K562 (cell line): Measurements from ENCODE around the gene FAM151A. TPM values are rescaled to one million over a fixed set of nuclear protein-coding genes. Genes with fewer than 3 reads are reported as not detected.
A peak's percentile ranks its signal among the peaks of the same experiment; 100 is the strongest.

ENCODE experiments used
- ATAC-seq: fragments of 200-7000 bp; cut with Tn5 transposase; 3 replicates; pipeline ENCODE4 v1.9.1; 2020; ENCODE audit warnings: moderate library complexity
- BruUV-seq: library from RNA; stranded (reverse); fragments of 400-500 nt; replicated peaks from 2 replicates; lab custom pipeline; 2021; lab: Mats Ljungman, UMichigan
- CTCF ChIA-PET: fragments of 300-600 bp; formaldehyde crosslinking; extraction: SDS; loops from one replicate; lab custom pipeline; 2021; ENCODE audit warnings: low intra/inter-chr PET ratio; lab: Yijun Ruan, JAX
- POLR2A ChIA-PET: fragments of 300-600, 350-650 bp; sonication (Branson Sonifier 250); formaldehyde crosslinking; extraction: SDS; loops from one replicate; lab custom pipeline; 2021; ENCODE audit warnings: antibody characterized with exemption, inconsistent platforms; lab: Yijun Ruan, JAX
- DNase-seq, 4 experiments: peaks; one replicate each; pipeline versions ENCODE4 v3.0.0 to v3.0.0-alpha.2; 2011 to 2018; ENCODE audit warnings: low spot score in 3 of 4, mixed read lengths in 3 of 4; ENCODE audit errors: extremely low read depth in 1 of 4
- FAIRE-seq: peaks from 2 replicates; lab custom pipeline; 2011; peaks lifted over from hg19 to GRCh38; lab: Jason Lieb, UNC
- H2AFZ ChIP-seq: 2 replicates; pipeline ENCODE4 v1.6.0; 2011; ENCODE audit warnings: low read depth, low read length, control low read depth, inconsistent platforms
- H3K27ac ChIP-seq: fragments of 200-600 bp; 3 replicates; pipeline ENCODE4 v1.8.0; 2011; ENCODE audit warnings: low read depth, mild to moderate bottlenecking, control low read depth, inconsistent platforms, low read length, moderate library complexity, mixed read lengths; ENCODE audit errors: extremely low read depth
- H3K27me3 ChIP-seq, 2 experiments: fragments of 300-600 bp in 1 of 2; 2 replicates in 1 of 2; 3 replicates in 1 of 2; pipeline versions ENCODE4 v1.6.0 to v1.8.0; 2011; ENCODE audit warnings: inconsistent platforms in 2 of 2, low read length in 2 of 2, mild to moderate bottlenecking in 1 of 2, mixed read lengths in 1 of 2, moderate library complexity in 1 of 2; ENCODE audit not compliant: control insufficient read depth in 2 of 2, insufficient read depth in 2 of 2
- H3K36me3 ChIP-seq: fragments of 300-600 bp; 3 replicates; pipeline ENCODE4 v1.8.0; 2011; ENCODE audit warnings: mild to moderate bottlenecking, low read length, inconsistent platforms; ENCODE audit not compliant: control insufficient read depth, insufficient read depth
- H3K4me1 ChIP-seq, 2 experiments: fragments of 200-600 bp in 1 of 2; replicated peaks in 1 of 2; 2 replicates in 1 of 2; 3 replicates in 1 of 2; pipeline versions ENCODE4 v1.5.1 to v1.8.0; 2011; ENCODE audit warnings: inconsistent platforms in 2 of 2, low read length in 2 of 2, mild to moderate bottlenecking in 1 of 2, mixed read lengths in 1 of 2, moderate library complexity in 1 of 2; ENCODE audit not compliant: control insufficient read depth in 2 of 2, insufficient read depth in 2 of 2
- H3K4me2 ChIP-seq: 2 replicates; pipeline ENCODE4 v1.6.1; 2011; ENCODE audit warnings: low read length, control low read depth, inconsistent platforms, mixed read lengths; ENCODE audit not compliant: insufficient read depth
- H3K4me3 ChIP-seq: fragments of 200-600 bp; sonication (generic), shearing (Covaris generic); 2 replicates; pipeline ENCODE4 v1.5.1; 2016; ENCODE audit warnings: control low read depth, inconsistent platforms
- H3K79me2 ChIP-seq: fragments of 200-600 bp; 3 replicates; pipeline ENCODE4 v1.8.0; 2011; ENCODE audit warnings: low read length, inconsistent platforms; ENCODE audit not compliant: control insufficient read depth, insufficient read depth
- H3K9ac ChIP-seq, 2 experiments: 2 replicates each; pipeline versions ENCODE4 v1.6.0 to v1.6.1; 2011; ENCODE audit warnings: low read depth in 2 of 2, low read length in 2 of 2, control low read depth in 1 of 2, inconsistent platforms in 1 of 2, mild to moderate bottlenecking in 1 of 2, mixed read lengths in 1 of 2; ENCODE audit not compliant: insufficient read depth in 1 of 2
- H3K9me1 ChIP-seq: one replicate; pipeline ENCODE4 v1.6.0; 2011; ENCODE audit warnings: inconsistent platforms, mild to moderate bottlenecking, low read length, moderate library complexity; ENCODE audit not compliant: control insufficient read depth, insufficient read depth
- H3K9me3 ChIP-seq: replicated peaks from 2 replicates; pipeline ENCODE4 v1.5.1; 2011; ENCODE audit warnings: low read depth, low read length, inconsistent platforms; ENCODE audit not compliant: control insufficient read depth, insufficient read depth
- H4K20me1 ChIP-seq: replicated peaks from 2 replicates; pipeline ENCODE4 v1.6.1; 2011; ENCODE audit warnings: low read length, inconsistent platforms, mixed read lengths; ENCODE audit not compliant: control insufficient read depth, insufficient read depth
- ARHGAP35 ChIP-seq: fragments of 450-650 bp; IDR thresholded peaks from 2 replicates; pipeline ENCODE4 v1.6.1; 2018; ENCODE audit not compliant: partially characterized antibody
- BHLHE40 ChIP-seq: IDR thresholded peaks from 2 replicates; pipeline ENCODE4 v1.6.1; 2011; ENCODE audit warnings: low read length, improper control_type of control experiment
- ELF1 ChIP-seq: fragments of 200-800 bp; sonication (Bioruptor generic); IDR thresholded peaks from 2 replicates; pipeline ENCODE4 v1.6.1; 2016; ENCODE audit warnings: missing genetic modification characterization, missing compliant biosample characterization
- GTF2A2 ChIP-seq: IDR thresholded peaks from 2 replicates; pipeline ENCODE4 v1.6.1; 2016; ENCODE audit warnings: mild to moderate bottlenecking, missing genetic modification characterization, missing compliant biosample characterization
- ILK ChIP-seq: fragments of 450-650 bp; IDR thresholded peaks from 2 replicates; pipeline ENCODE4 v1.6.1; 2016; ENCODE audit warnings: missing genetic modification characterization, low read depth, mild to moderate bottlenecking, missing compliant biosample characterization, moderate library complexity, borderline replicate concordance
- MBD1 ChIP-seq: fragments of 250-450 bp; sonication (Bioruptor Pico); IDR thresholded peaks from 2 replicates; pipeline ENCODE4 v1.8.0; 2022; ENCODE audit warnings: inconsistent platforms
- OTX1 ChIP-seq: fragments of 450-650 bp; formaldehyde crosslinking; IDR thresholded peaks from 2 replicates; pipeline ENCODE4 v1.4.0; 2022; ENCODE audit warnings: mild to moderate bottlenecking
- PTRF ChIP-seq: fragments of 450-650 bp; IDR thresholded peaks from 2 replicates; pipeline ENCODE4 v1.6.1; 2016; ENCODE audit warnings: mild to moderate bottlenecking, missing genetic modification characterization, missing compliant biosample characterization
- SMAD1 ChIP-seq: fragments of 150-350 bp; IDR thresholded peaks from 2 replicates; pipeline ENCODE4 v1.6.1; 2014; ENCODE audit warnings: low read length, low read depth; ENCODE audit not compliant: partially characterized antibody
- SNRNP70 ChIP-seq: fragments of 200-400 bp; formaldehyde crosslinking; optimal IDR thresholded peaks from 2 replicates; pipeline ENCODE3; 2017; ENCODE audit warnings: low read depth, low read length
- SUPT5H ChIP-seq: fragments of 450-650 bp; IDR thresholded peaks from 2 replicates; pipeline ENCODE4 v1.6.1; 2016
- THRAP3 ChIP-seq: fragments of 450-650 bp; IDR thresholded peaks from 2 replicates; pipeline ENCODE4 v1.6.1; 2016; ENCODE audit warnings: mild to moderate bottlenecking, inconsistent platforms, borderline replicate concordance
- ZMIZ1 ChIP-seq, 2 experiments: fragments of 150-350 bp in 1 of 2; IDR thresholded peaks; 2 replicates each; pipeline ENCODE4 v1.6.1; 2012 to 2016; ENCODE audit warnings: low read depth in 2 of 2, low read length in 2 of 2, mild to moderate bottlenecking in 1 of 2, moderate library complexity in 1 of 2
- ZNF165 ChIP-seq: fragments of 250-450 bp; sonication (Bioruptor Pico); IDR thresholded peaks from 2 replicates; pipeline ENCODE4 v1.4.0; 2020; ENCODE audit warnings: borderline replicate concordance
- ZNF232 ChIP-seq: sonication (generic); formaldehyde crosslinking; IDR thresholded peaks from 2 replicates; pipeline ENCODE4 v1.8.0; 2022; ENCODE audit warnings: mild to moderate bottlenecking, missing genetic modification reagents
- ZNF589 ChIP-seq: fragments of 200-800 bp; sonication (Bioruptor generic); IDR thresholded peaks from 2 replicates; pipeline ENCODE4 v1.6.1; 2016; ENCODE audit warnings: low read depth, missing genetic modification characterization, missing compliant biosample characterization
- WGBS: fragments of 100-300 bp; shearing (Covaris generic); methylation state at CpG from one replicate; pipeline ENCODE4 v1.1.6; 2016; ENCODE audit warnings: low coverage, mixed read lengths; ENCODE audit not compliant: insufficient coverage; ENCODE audit errors: missing lambda C conversion rate; 5-methylcytosine and 5-hydroxymethylcytosine counted together
- in situ Hi-C: fragments of 300-500 bp; cut with MboI; formaldehyde crosslinking; loops from 4 replicates; pipeline ENCODE4 v1.15.0; 2018; ENCODE audit warnings: inconsistent platforms, mixed read lengths
- intact Hi-C: fragments of 100-400 bp; cut with micrococcal nuclease; formaldehyde crosslinking; loops from 2 replicates; pipeline ENCODE4 v1.14.2; 2022
- polyA plus RNA-seq, 8 experiments: library from polyadenylated mRNA; depleted of rRNA in 4 of 8; stranded (reverse) in 5 of 8; unstranded in 3 of 8; fragments of >200 nt; fragmentation: Nextera tagmentation in 2 of 8; fragmentation: Illumina TruSeq in 1 of 8; extraction: Ambion mirVana in 2 of 8; extraction: Trizol in 1 of 8; gene quantifications; 2 replicates each; pipeline versions ENCODE4 v1.2.1 to v1.2.3, GENCODE V29; 2011 to 2014; ENCODE audit warnings: inconsistent platforms in 1 of 8, missing spikeins in 1 of 8
- total RNA-seq, 7 experiments: library from RNA; depleted of rRNA in 6 of 7; stranded (reverse); fragments of >200 nt in 6 of 7; fragmentation: Illumina TruSeq in 2 of 7; extraction: Trizol in 2 of 7; gene quantifications; 2 replicates each; pipeline versions ENCODE4 v1.2.1 to v1.2.3, GENCODE V29; 2011 to 2021; ENCODE audit warnings: low replicate concordance in 1 of 7

The FAM151A gene
- total and polyA plus RNA-seq, 9 of the 15 experiments (the other 6 are each of a cell fraction or from before 2014, with no cell fraction given) = not detected

GRCh38 chr1:54584575-54584974 lies 38.8 kb downstream of the FAM151A start:
- no peak for DNase-seq
- Histone ChIP-seq H2AFZ (no peak overlapping the region), H3K9me3 (no peaks in the 10 kb centered on the region), H3K36me3 (no peaks in the 10 kb centered on the region), H4K20me1 (no peaks in the 10 kb centered on the region), H3K4me3 (no peak overlapping the region), H3K4me2 (no peak overlapping the region), H3K9me1 (no peaks in the 10 kb centered on the region), H3K27me3 (peaks cover 17 to 49% of the 10 kb centered on the region in 2 experiments; a peak in 4 of 5 replicates), H3K9ac (0 out of 4 replicates have a peak overlapping the region, but pooled peaks of 1 of the 2 experiments have one; percentile 15), H3K27ac (no peak overlapping the region), H3K79me2 (no peaks in the 10 kb centered on the region), H3K4me1 (peaks cover 0 to 9% of the 10 kb centered on the region in 2 experiments; a peak in 1 of 5 replicates)
- TF ChIP-seq ZNF165 (no peak), ZNF232 (CRISPR knock-in tag) (no peak), GTF2A2 (tag) (no peak), SMAD1 (no peak), OTX1 (CRISPR knock-in tag) (no peak), ILK (no peak), SNRNP70 (no peak), ZMIZ1 (IDR thresholded peaks at IDR 0.05; ENCODE audit: low read depth in 2 of 2, low read length in 2 of 2) (no peak), SUPT5H (no peak), BHLHE40 (no peak), THRAP3 (no peak), PTRF (tag) (no peak), MBD1 (no peak), ZNF589 (CRISPR knock-in tag) (no peak), ELF1 (tag) (no peak), ARHGAP35 (no peak)
- ChIA-PET POLR2A (interaction anchor here (0.7 to 1.5 kb wide), 2 partner anchors 8 to 62 kb away, joined by 4 to 8 read pairs; no protein-coding TSS in a partner anchor), CTCF (no interaction called here)
- intact Hi-C loops = no loop called here
- no TSS peak for BruUV-seq
- in situ Hi-C loops = no loop called here
- FAIRE-seq = no peak
- WGBS = 7% methylated on average over 17 of the region's 17 CpGs
- ATAC-seq = no peak
